H1 (cell line): ENCODE results near the gene KSR2. TPM values are rescaled to one million over a fixed set of nuclear protein-coding genes. Genes with fewer than 3 reads are reported as not detected.

Source experiments
- CTCF ChIA-PET: fragments of 300-600 bp; sonication (Branson Sonifier 250); formaldehyde crosslinking; loops from one replicate; lab custom pipeline; 2021; ENCODE audit not compliant: partially characterized antibody; lab: Charles Lee
- POLR2A ChIA-PET: fragments of 300-600 bp; sonication (Branson Sonifier 250); formaldehyde crosslinking; loops from one replicate; lab custom pipeline; 2021; ENCODE audit warnings: inconsistent platforms; ENCODE audit not compliant: partially characterized antibody; lab: Charles Lee
- DNase-seq, 2 experiments: peaks; one replicate each; pipeline versions ENCODE4 v3.0.0 to v3.0.0-alpha.2; 2010 to 2022; ENCODE audit warnings: low spot score in 2 of 2, low read depth in 1 of 2, mixed read lengths in 1 of 2
- FAIRE-seq: peaks from 2 replicates; lab custom pipeline; 2011; peaks lifted over from hg19 to GRCh38; lab: Jason Lieb, UNC
- H2AFZ ChIP-seq: 2 replicates; pipeline ENCODE4 v1.8.1; 2012; ENCODE audit warnings: low read length, inconsistent platforms
- H2AK5ac ChIP-seq: 2 replicates; pipeline ENCODE4 v1.6.1; 2013; ENCODE audit warnings: low read depth, low read length
- H2BK120ac ChIP-seq: replicated peaks from 2 replicates; pipeline ENCODE3; 2013; ENCODE audit warnings: low read depth, low read length, inconsistent platforms
- H2BK12ac ChIP-seq: 2 replicates; pipeline ENCODE4 v1.6.1; 2013; ENCODE audit warnings: low read depth, low read length
- H2BK15ac ChIP-seq: 2 replicates; pipeline ENCODE4 v1.6.1; 2013; ENCODE audit warnings: low read length
- H2BK20ac ChIP-seq: 2 replicates; pipeline ENCODE4 v1.6.1; 2013; ENCODE audit warnings: low read length
- H2BK5ac ChIP-seq: 2 replicates; pipeline ENCODE4 v1.6.1; 2013; ENCODE audit warnings: low read depth, low read length
- H3K14ac ChIP-seq: 2 replicates; pipeline ENCODE4 v1.6.1; 2013; ENCODE audit warnings: inconsistent platforms; ENCODE audit not compliant: insufficient read length
- H3K18ac ChIP-seq: 2 replicates; pipeline ENCODE4 v1.6.1; 2013; ENCODE audit warnings: low read length; ENCODE audit errors: extremely low read depth
- H3K23ac ChIP-seq: 2 replicates; pipeline ENCODE4 v1.6.1; 2013; ENCODE audit warnings: inconsistent platforms; ENCODE audit not compliant: insufficient read length
- H3K23me2 ChIP-seq: 2 replicates; pipeline ENCODE4 v1.6.1; 2013; ENCODE audit warnings: low read depth, low read length
- H3K27ac ChIP-seq: 2 replicates; pipeline ENCODE4 v1.6.1; 2011; ENCODE audit warnings: low read depth, low read length, inconsistent platforms
- H3K27me3 ChIP-seq, 4 experiments: replicated peaks in 1 of 4; 1 replicate in 1 of 4; 2 replicates in 3 of 4; pipeline versions ENCODE4 v1.6.1 to v1.8.1; 2011 to 2013; ENCODE audit warnings: low read length in 3 of 4, mild to moderate bottlenecking in 3 of 4, inconsistent platforms in 2 of 4, mixed read lengths in 2 of 4, moderate library complexity in 1 of 4; ENCODE audit not compliant: control insufficient read depth in 3 of 4, insufficient read depth in 3 of 4; ENCODE audit errors: extremely low read depth in 1 of 4
- H3K36me3 ChIP-seq, 4 experiments: 2 replicates each; pipeline versions ENCODE4 v1.6.1 to v1.8.1; 2011 to 2013; ENCODE audit warnings: mild to moderate bottlenecking in 4 of 4, low read length in 3 of 4, moderate library complexity in 2 of 4, control low read depth in 1 of 4, inconsistent platforms in 1 of 4; ENCODE audit not compliant: insufficient read depth in 4 of 4, control insufficient read depth in 2 of 4
- H3K4ac ChIP-seq: replicated peaks from 2 replicates; pipeline ENCODE3; 2013; ENCODE audit warnings: low read length, low read depth, mixed read lengths, inconsistent platforms; ENCODE audit not compliant: insufficient read length
- H3K4me1 ChIP-seq, 4 experiments: replicated peaks in 1 of 4; 1 replicate in 1 of 4; 2 replicates in 3 of 4; pipeline versions ENCODE4 v1.6.1 to v1.8.1; 2011 to 2013; ENCODE audit warnings: low read length in 3 of 4, inconsistent platforms in 2 of 4, mixed read lengths in 1 of 4; ENCODE audit not compliant: insufficient read depth in 4 of 4, control insufficient read depth in 3 of 4
- H3K4me2 ChIP-seq, 2 experiments: 2 replicates each; pipeline versions ENCODE4 v1.6.1 to v1.8.1; 2011 to 2013; ENCODE audit warnings: low read depth in 2 of 2, low read length in 2 of 2, control low read depth in 1 of 2, inconsistent platforms in 1 of 2, mild to moderate bottlenecking in 1 of 2; ENCODE audit not compliant: insufficient read depth in 1 of 2
- H3K4me3 ChIP-seq, 4 experiments: fragments of 200-600, 300-600 bp in 1 of 4; sonication (generic), shearing (Covaris generic), sonication (Bioruptor Twin) in 1 of 4; 2 replicates each; pipeline versions ENCODE4 v1.5.1 to v1.8.1; 2011 to 2016; ENCODE audit warnings: low read length in 4 of 4, low read depth in 3 of 4, control low read depth in 2 of 4, inconsistent platforms in 2 of 4, mild to moderate bottlenecking in 2 of 4, mixed read lengths in 1 of 4, moderate library complexity in 1 of 4; ENCODE audit not compliant: insufficient read depth in 2 of 4; ENCODE audit errors: extremely low read depth in 1 of 4
- H3K56ac ChIP-seq: replicated peaks from 2 replicates; pipeline ENCODE3; 2013; ENCODE audit warnings: low read depth, mild to moderate bottlenecking, mixed read lengths, low read length, inconsistent platforms; ENCODE audit not compliant: insufficient read length
- H3K79me1 ChIP-seq: 2 replicates; pipeline ENCODE4 v1.6.1; 2013; ENCODE audit warnings: low read depth, low read length, control low read depth
- H3K79me2 ChIP-seq, 2 experiments: 2 replicates each; pipeline versions ENCODE4 v1.6.1 to v1.8.1; 2012 to 2013; ENCODE audit warnings: low read length in 2 of 2, mild to moderate bottlenecking in 2 of 2, inconsistent platforms in 1 of 2; ENCODE audit not compliant: insufficient read depth in 2 of 2, control insufficient read depth in 1 of 2
- H3K9ac ChIP-seq, 4 experiments: replicated peaks in 1 of 4; 1 replicate in 1 of 4; 2 replicates in 3 of 4; pipeline versions ENCODE4 v1.6.1 to v1.8.1; 2011 to 2013; ENCODE audit warnings: low read depth in 3 of 4, low read length in 3 of 4, control low read depth in 2 of 4, mild to moderate bottlenecking in 2 of 4, moderate library complexity in 2 of 4, inconsistent platforms in 1 of 4; ENCODE audit errors: extremely low read depth in 1 of 4
- H3K9me3 ChIP-seq, 2 experiments: 2 replicates each; pipeline versions ENCODE4 v1.6.1 to v1.8.1; 2012 to 2013; ENCODE audit warnings: mild to moderate bottlenecking in 2 of 2, moderate library complexity in 2 of 2, control low read depth in 1 of 2, inconsistent platforms in 1 of 2, low read depth in 1 of 2, low read length in 1 of 2, mixed read lengths in 1 of 2; ENCODE audit not compliant: insufficient read depth in 2 of 2
- H4K20me1 ChIP-seq, 2 experiments: replicated peaks in 1 of 2; 2 replicates each; pipeline versions ENCODE3 to v1.8.1; 2011 to 2013; ENCODE audit warnings: inconsistent platforms in 2 of 2, low read length in 2 of 2, mild to moderate bottlenecking in 1 of 2; ENCODE audit not compliant: insufficient read depth in 2 of 2, control insufficient read depth in 1 of 2
- H4K5ac ChIP-seq: 2 replicates; pipeline ENCODE4 v1.6.1; 2013; ENCODE audit warnings: low read length, low read depth, mixed read lengths, inconsistent platforms; ENCODE audit not compliant: insufficient read length
- H4K8ac ChIP-seq: 2 replicates; pipeline ENCODE4 v1.8.0; 2013; ENCODE audit warnings: mild to moderate bottlenecking, moderate library complexity, low read length, inconsistent platforms; ENCODE audit not compliant: insufficient read depth; ENCODE audit errors: extremely low read depth
- H4K91ac ChIP-seq: replicated peaks from 2 replicates; pipeline ENCODE3; 2013; ENCODE audit warnings: low read length, mixed read lengths, inconsistent platforms; ENCODE audit not compliant: insufficient read length
- ATF3 ChIP-seq: IDR thresholded peaks from 2 replicates; pipeline ENCODE4 v1.6.1; 2011; ENCODE audit warnings: low read depth, mild to moderate bottlenecking, low read length; ENCODE audit not compliant: insufficient read depth
- CHD1 ChIP-seq: IDR thresholded peaks from 2 replicates; pipeline ENCODE4 v1.6.1; 2012; ENCODE audit warnings: low read depth, low read length, improper control_type of control experiment
- EGR1 ChIP-seq: IDR thresholded peaks from 2 replicates; pipeline ENCODE4 v1.6.1; 2011; ENCODE audit warnings: low read depth, low read length, borderline replicate concordance
- EP300 ChIP-seq, 2 experiments: IDR thresholded peaks; 1 replicate in 1 of 2; 2 replicates in 1 of 2; pipeline ENCODE4 v1.6.1; 2011 to 2012; ENCODE audit warnings: low read depth in 2 of 2, low read length in 2 of 2, mild to moderate bottlenecking in 2 of 2, borderline replicate concordance in 1 of 2, inconsistent platforms in 1 of 2, moderate library complexity in 1 of 2
- GABPA ChIP-seq: IDR thresholded peaks from 2 replicates; pipeline ENCODE4 v1.6.1; 2011; ENCODE audit warnings: mild to moderate bottlenecking, low read length, moderate library complexity, borderline replicate concordance; ENCODE audit not compliant: insufficient read depth
- RFX5 ChIP-seq: IDR thresholded peaks from 2 replicates; pipeline ENCODE4 v1.6.1; 2011; ENCODE audit warnings: low read depth, low read length, improper control_type of control experiment, borderline replicate concordance
- TAF1 ChIP-seq: IDR thresholded peaks from 2 replicates; pipeline ENCODE4 v1.6.1; 2011; ENCODE audit warnings: mild to moderate bottlenecking, low read depth, low read length
- TBP ChIP-seq: IDR thresholded peaks from 2 replicates; pipeline ENCODE4 v1.6.1; 2011; ENCODE audit warnings: low read depth, low read length, improper control_type of control experiment
- TCF12 ChIP-seq: IDR thresholded peaks from 2 replicates; pipeline ENCODE4 v1.6.1; 2011; ENCODE audit warnings: low read depth, mild to moderate bottlenecking, low read length
- TEAD4 ChIP-seq: IDR thresholded peaks from 2 replicates; pipeline ENCODE4 v1.6.1; 2012; ENCODE audit warnings: low read depth, low read length, inconsistent platforms, mixed read lengths
- WGBS, 2 experiments: shearing (Covaris generic) in 1 of 2; methylation state at CpG; one replicate each; pipeline versions ENCODE4 v1.1.6 to v1.1.7; 2013 to 2015; ENCODE audit warnings: low lambda C conversion rate in 2 of 2, mixed read lengths in 2 of 2, inconsistent platforms in 1 of 2, low coverage in 1 of 2, missing lambda C conversion rate in 1 of 2; ENCODE audit not compliant: insufficient replicate concordance in 2 of 2, insufficient coverage in 1 of 2, insufficient read length in 1 of 2; ENCODE audit errors: extremely low coverage in 1 of 2, missing lambda C conversion rate in 1 of 2; 5-methylcytosine and 5-hydroxymethylcytosine counted together
- polyA plus RNA-seq, 7 experiments: library from polyadenylated mRNA; depleted of rRNA in 3 of 7; stranded (reverse) in 5 of 7; unstranded in 2 of 7; fragments of >200 nt in 5 of 7; fragments of 200-250 nt in 2 of 7; gene quantifications; 1 replicate in 5 of 7; 2 replicates in 1 of 7; 4 replicates in 1 of 7; pipeline versions ENCODE4 v1.2.1 to v1.2.3, GENCODE V29; 2011 to 2013; ENCODE audit warnings: missing spikeins in 2 of 7, mixed read lengths in 2 of 7
- total RNA-seq: library from RNA; stranded (reverse); fragmentation: NEBNext Ultra II Directional; extraction: Animal tissue kit (Norgen Biotek cat#: 25700); gene quantifications from 2 replicates; pipeline ENCODE4 v1.2.1, GENCODE V29; 2021
- TF ChIP-seq, protein P1 (sequence below): IDR thresholded peaks from 2 replicates; pipeline ENCODE4 v1.6.1; 2011; ENCODE audit warnings: low read length, improper control_type of control experiment
- TF ChIP-seq, protein P2 (sequence below): IDR thresholded peaks from 2 replicates; pipeline ENCODE4 v1.6.1; 2012; ENCODE audit warnings: inconsistent platforms

KSR2 gene
- total and polyA plus RNA-seq, 2 of the 8 experiments (the other 6 are each of a cell fraction or from before 2014, with no cell fraction given), result 0.74 to 2.2 TPM

DNA sequence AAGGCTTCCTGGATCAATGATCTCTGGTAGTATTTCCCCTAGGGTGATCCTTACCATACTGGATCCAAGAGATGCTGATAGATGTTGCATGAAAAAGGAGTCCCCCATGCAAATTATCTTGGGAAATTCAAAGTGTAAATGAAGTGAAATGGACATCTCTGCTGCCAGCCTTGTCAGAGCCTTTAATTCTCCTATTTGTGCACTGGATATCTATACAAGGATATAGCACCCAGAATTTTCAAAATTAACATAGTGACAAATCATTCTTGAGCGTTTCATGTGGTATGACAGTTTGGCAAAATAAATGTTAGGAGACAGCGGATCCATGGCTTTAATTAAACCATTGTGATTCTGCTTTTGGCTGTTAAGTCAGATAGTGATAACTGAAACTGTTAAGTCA, 260.9 kb downstream of the KSR2 start:
- no peaks in the 10 kb centered on the region for H3K79me2 ChIP-seq
- H4K20me1 ChIP-seq, result no peaks in the 10 kb centered on the region
- DNase-seq, result no peak
- H2BK5ac ChIP-seq, result no peak overlapping the region
- no peak overlapping the region for H4K8ac ChIP-seq
- no peak overlapping the region for H3K14ac ChIP-seq
- H3K9me3 ChIP-seq, result no peaks in the 10 kb centered on the region
- H3K23me2 ChIP-seq, result no peaks in the 10 kb centered on the region; the same call in 1 of the 2 replicates
- H3K56ac ChIP-seq, result no peak overlapping the region
- ChIA-PET POLR2A (no interaction called here), CTCF (interaction anchor here (1.2 to 1.7 kb wide), 2 partner anchors 120 to 142 kb away, joined by 3 to 6 read pairs; no protein-coding TSS in a partner anchor)
- H3K79me1 ChIP-seq, result no peaks in the 10 kb centered on the region
- FAIRE-seq, result no peak
- H2BK12ac ChIP-seq, result no peak overlapping the region
- H3K4ac ChIP-seq, result no peak overlapping the region
- no peak overlapping the region for H3K27ac ChIP-seq
- 81% methylated on average over 2 of the region's 2 CpGs; no CpG with 5 or more reads in 1 of the 2 experiments for WGBS, 2 experiments
- H2AK5ac ChIP-seq, result no peak overlapping the region
- H3K27me3 ChIP-seq, result no peaks in the 10 kb centered on the region
- H2BK15ac ChIP-seq, result no peak overlapping the region
- no peak overlapping the region for H2BK20ac ChIP-seq
- no peak overlapping the region for H4K91ac ChIP-seq
- peaks cover 0 to 15% (median 2%) of the 10 kb centered on the region in 4 experiments; a peak in 4 of 7 replicates for H3K4me1 ChIP-seq
- no peak overlapping the region for H3K4me2 ChIP-seq
- H3K36me3 ChIP-seq, result no peaks in the 10 kb centered on the region; a peak in 1 of 8 replicates
- H2BK120ac ChIP-seq, result no peak overlapping the region
- no peak overlapping the region for H3K9ac ChIP-seq
- H4K5ac ChIP-seq, result no peak overlapping the region
- H2AFZ ChIP-seq, result no peak overlapping the region
- no peak overlapping the region for H3K23ac ChIP-seq
- no peak overlapping the region for H3K4me3 ChIP-seq
- no peak overlapping the region for H3K18ac ChIP-seq
- TF ChIP-seq TCF12 (no peak), CHD1 (no peak), EGR1 (no peak), TBP (no peak), ATF3 (no peak), EP300 (IDR thresholded peaks at IDR 0.05; ENCODE audit: borderline replicate concordance in 1 of 2, low read depth in 2 of 2, low read length in 2 of 2) (no peak), GABPA (no peak), RFX5 (no peak), TEAD4 (no peak), TAF1 (no peak)
- TF ChIP-seq, protein P1, sequence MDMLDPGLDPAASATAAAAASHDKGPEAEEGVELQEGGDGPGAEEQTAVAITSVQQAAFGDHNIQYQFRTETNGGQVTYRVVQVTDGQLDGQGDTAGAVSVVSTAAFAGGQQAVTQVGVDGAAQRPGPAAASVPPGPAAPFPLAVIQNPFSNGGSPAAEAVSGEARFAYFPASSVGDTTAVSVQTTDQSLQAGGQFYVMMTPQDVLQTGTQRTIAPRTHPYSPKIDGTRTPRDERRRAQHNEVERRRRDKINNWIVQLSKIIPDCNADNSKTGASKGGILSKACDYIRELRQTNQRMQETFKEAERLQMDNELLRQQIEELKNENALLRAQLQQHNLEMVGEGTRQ, result no peak
- TF ChIP-seq, protein P2, sequence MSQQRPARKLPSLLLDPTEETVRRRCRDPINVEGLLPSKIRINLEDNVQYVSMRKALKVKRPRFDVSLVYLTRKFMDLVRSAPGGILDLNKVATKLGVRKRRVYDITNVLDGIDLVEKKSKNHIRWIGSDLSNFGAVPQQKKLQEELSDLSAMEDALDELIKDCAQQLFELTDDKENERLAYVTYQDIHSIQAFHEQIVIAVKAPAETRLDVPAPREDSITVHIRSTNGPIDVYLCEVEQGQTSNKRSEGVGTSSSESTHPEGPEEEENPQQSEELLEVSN, result no peak
